GM04503 (cell line): ENCODE results near the gene ANKRD45.
"Not testable (repeated sequence)": the region's sequence is repeated elsewhere in the genome, so short reads cannot be mapped to it uniquely, and the experiment has no call there.

Experiments
- DNase-seq: peaks from one replicate; pipeline ENCODE4 v3.0.0-alpha.2; 2012; ENCODE audit warnings: low read depth

The ANKRD45 gene, protein sequence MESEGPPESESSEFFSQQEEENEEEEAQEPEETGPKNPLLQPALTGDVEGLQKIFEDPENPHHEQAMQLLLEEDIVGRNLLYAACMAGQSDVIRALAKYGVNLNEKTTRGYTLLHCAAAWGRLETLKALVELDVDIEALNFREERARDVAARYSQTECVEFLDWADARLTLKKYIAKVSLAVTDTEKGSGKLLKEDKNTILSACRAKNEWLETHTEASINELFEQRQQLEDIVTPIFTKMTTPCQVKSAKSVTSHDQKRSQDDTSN

DNA sequence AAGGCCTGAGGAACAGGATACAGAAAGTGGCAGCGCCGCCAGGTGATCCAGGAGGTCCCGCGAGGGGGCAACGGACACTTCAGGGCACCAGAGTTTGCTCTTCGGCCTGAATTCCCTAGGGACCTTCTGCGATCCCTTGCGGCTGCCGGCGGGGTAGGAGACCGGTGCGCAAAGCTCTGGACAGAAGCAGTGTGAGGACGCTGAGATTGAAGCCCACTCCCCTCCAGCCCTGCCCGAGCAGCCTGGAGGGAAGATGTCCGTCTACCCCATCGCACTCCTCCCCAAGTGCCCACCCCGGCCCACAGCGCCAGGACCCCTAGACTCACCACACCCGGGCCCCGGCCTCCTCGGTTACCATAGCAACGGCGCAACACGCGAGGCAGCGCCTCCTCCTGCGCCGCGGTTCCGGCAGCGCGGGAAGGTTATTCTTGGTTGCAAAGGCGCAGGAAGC, at the start of gene ANKRD45:
TSS of gene ANKRD45 (minus strand) at position 361 of the 451 bp plus-strand sequence. CDS start 10,433 bp downstream, outside the sequence.
- DNase-seq: no peak

DNA sequence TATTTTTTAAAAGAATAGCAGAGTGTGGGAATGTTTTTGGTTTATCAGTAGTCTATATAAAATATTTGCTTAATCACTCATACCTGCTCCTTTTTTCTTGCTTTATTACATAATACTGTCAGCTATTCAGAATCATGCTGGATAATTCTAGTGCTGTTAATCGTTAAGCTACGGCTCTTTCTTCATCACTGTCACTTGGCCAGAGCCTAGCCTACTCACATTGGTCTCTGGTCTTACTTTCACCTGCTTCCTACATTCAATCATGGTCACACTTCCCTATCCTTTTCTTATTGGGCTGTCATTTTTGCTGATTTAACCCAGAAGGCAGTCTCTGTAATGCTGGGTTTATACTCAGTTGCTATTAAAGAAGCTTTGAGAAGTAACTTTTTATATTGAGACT, 47.6 kb upstream of the ANKRD45 start:
- DNase-seq: no peak

DNA sequence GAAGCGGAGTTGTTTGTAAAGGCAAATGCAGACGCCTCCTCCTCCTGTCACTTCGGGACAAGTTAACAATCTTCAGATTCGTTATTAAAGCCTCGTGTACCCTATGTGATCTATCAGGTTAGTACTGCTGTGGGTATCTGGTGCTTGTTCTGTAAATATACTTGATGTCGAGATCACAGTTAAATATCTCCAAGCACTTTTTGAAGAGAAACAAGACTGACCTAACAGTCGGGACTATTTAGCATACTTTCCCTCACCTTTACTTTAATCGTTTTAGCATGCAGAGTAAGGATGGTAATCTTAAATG, 45.8 kb upstream of the ANKRD45 start:
- DNase-seq: no peak

DNA sequence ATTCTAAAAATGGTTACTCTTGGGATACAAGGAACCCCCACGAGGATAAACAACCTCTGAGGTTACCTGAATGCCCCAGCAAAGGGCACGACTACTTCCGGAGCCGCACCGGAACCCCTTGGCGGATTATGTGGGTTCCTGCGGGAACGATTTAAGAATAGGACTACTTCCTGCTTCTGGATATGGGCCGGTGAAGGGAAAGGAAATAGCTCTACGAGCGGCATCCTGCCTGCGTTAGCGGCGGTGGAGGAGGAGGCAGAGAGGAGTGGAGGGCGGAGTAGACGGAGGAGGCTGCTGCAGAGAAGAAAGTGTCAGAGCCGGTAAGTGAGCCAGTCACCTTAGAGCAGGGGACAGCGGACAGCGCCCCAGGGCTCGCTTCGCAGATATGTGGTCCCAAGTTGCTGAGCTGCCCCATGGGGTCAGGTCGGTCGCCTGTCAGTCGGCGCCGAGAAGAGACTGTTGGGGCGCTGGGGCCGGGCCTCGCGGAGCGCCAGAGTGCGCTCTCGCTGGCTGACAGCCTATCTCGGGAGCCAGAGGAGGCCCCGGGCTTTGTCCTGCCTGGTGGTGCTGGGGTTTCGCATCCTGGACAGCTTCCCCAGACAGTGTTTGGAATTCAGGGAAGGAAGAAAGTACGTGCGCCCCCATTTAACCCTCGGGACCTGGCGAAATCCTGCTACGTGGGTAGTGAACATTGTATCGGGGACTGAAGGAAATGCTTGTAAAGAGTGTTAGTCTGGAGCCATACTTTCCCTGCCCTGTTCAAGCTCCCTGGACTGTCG, 45.3 kb upstream of the ANKRD45 start, which contains the start of gene KLHL20:
TSS of gene KLHL20 (plus strand) at position 223 of the 779 bp plus-strand sequence. CDS start 1,063 bp downstream, outside the sequence.
- peak; percentile 70 for DNase-seq

DNA sequence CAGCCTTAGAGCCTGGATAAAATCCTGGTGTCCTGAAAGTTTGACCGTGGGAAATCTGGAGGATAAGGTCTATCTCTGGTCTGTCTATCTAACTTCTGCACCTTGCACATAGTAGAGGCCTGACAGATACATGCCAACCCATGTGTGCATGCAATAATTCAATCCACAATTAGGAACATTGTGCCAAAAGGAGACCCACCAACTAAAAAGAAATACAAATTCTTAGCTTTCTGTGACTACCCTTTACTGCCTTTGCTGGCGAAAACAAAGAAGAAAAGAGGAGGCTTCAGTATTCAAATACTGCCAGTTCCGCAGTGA, 44.7 kb upstream of the ANKRD45 start:
- DNase-seq: no peak

DNA sequence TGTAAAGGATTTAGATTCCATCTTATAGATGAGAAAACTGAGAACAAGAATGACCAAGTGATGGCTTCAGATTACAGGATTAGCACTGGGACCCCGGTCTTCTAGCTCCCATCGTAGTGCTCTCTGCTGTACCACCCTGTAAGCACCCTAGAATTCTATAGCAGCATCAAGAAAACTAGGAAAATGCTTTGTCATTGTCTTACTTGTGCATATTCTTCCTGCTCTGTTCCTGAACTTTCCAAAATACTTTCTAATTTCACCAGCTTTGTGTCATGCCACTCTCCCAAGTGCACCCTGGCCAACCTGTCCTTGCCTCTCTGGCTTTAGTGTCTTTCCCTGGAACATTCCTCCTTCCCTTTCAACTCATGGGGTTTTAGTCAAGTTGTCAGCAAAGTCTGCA, 39.1 kb upstream of the ANKRD45 start:
- DNase-seq: no peak

DNA sequence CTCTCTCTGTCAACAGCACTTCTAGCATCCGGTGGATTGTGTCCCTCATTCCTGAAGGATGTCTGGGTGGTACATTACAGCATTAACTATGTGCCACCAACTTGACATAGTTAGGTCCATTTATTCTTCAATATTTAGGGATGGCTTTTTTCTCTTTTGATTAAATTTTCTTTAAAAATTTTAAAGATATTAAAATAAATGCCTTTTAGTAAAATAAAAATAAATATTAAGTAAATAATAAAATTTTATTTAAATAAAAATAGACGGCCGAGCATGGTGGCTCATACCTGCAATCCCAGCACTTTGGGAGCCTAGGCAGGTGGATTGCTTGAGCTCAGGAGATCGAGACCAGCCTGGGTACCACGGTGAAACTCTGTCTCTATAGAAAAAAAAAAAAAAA, 35.5 kb upstream of the ANKRD45 start:
- DNase-seq: no peak

DNA sequence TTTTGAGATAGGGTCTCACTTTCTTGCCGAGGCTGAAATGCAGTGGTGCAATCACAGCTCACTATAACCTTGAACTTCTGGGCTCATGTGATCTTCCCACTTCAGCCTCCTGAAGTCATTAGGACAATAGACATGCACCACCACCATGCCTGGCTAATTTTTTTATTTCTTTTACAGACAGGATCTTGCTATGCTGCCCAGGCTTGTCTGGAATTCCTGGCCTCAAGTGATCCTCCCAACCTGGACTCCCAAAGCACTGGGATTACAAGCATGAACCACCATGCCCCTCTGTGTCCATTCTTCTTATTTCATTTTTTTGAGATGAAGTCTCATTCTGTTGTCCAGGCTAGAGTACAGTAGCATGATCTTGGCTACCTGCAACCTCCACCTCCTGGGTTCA, 33.1 kb upstream of the ANKRD45 start:
- DNase-seq: no peak

DNA sequence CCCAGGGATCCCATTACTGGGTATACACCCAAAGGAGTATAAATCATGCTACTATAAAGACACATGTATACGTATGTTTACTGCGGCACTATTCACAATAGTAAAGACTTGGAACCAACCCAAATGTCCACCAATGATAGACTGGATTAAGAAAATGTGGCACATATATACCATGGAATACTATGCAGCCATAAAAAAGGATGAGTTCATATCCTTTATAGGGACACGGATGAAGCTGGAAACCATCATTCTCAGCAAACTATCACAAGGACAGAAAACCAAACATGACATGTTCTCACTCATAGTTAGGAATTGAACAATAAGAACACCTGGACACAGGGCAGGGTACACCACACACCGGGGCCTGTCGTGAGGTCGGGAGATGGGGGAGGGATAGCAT, 31.6 kb upstream of the ANKRD45 start:
- not testable (repeated sequence) for DNase-seq

DNA sequence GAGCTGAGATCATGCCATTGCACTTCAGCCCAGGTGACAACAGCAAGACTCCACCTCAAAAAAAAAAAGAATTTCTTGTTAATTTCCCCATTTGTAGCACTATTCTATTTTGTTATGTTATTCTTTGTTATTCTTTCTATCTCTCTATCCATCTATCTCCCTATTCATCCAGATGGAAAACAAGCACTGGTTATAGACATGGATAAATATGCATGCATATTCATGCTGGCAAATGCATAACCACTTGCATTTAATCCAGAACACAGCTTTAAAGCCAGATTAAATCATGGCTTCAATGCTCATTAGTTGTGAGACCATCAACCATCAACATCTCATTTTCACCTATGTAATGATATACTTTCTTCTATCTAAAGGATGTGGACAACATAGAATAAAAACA, 23.6 kb upstream of the ANKRD45 start:
- DNase-seq: no peak

DNA sequence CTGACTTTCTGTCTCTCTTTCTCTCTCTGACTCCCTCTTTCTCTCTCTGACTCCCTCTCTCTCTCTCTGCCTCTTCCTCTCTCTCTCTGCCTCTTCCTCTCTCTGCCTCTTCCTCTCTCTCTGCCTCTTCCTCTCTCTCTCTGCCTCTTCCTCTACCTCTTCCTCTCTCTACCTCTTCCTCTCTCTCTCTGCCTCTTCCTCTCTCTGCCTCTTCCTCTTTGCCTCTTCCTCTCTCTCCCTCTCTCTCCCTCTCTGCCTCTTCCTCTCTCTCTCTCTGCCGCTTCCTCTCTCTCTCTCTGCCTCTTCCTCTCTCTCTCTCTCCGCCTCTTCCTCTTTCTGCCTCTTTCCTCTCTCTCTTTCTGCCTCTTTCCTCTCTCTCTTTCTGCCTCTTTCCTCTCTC, 18.6 kb upstream of the ANKRD45 start:
- DNase-seq: no peak

DNA sequence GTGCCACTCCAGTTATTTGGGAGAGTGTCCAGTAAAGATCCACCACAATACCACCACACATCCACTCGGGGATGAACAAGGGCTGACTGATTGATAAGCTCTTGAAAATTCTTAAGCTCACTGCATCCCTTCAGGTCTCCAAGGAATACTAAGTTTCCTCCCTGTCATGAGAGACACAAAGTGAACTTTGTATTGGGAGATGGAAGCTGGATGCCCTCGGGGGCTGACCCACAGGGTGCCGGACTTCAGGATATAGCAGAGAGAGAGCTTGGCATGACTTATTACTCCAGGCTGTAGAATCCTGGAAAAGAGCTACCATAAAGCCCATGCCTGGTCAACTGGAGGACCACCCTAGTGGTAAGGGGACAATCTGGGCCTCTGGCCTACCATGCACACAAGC, 15.5 kb upstream of the ANKRD45 start:
- DNase-seq: not testable (repeated sequence)

DNA sequence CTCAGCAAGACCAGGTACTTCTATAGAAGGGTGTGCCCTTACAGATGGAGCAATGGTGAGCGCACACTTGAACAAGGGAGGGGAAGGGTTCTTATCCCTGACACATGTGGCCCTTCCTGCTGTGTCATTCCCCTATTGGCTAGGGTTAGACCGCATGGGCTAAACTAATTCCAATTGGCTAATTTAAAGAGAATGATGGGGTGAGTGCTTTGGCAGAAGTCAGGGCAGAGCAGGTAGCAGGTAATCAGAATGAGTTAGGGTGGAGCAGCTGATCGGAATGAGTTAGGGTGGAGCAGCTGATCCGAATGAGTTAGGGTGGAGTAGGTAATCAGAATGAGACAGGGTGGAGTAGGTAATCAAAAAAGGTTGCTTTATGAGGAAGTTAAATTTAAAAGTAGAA, 14.2 kb upstream of the ANKRD45 start:
- not testable (repeated sequence) for DNase-seq

DNA sequence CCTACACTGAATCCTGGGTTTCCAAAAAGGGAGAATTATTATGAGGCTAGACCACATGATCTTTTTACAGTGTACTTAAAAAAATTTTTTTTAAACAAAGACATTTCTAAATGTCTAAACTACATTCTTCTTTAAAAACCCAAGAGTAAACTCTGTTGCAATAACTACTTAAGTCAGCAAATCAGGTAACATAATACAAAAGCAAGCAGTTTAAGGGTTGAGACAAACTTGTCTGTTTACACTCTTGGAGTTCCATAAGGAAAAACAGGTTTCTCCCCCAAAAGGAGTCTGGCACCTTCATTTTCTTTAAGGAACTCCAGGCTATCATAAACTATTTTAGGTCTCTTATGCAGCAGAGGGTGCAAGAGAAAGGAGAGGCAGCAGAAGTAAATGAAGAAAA, 12.5 kb upstream of the ANKRD45 start:
- no peak for DNase-seq

DNA sequence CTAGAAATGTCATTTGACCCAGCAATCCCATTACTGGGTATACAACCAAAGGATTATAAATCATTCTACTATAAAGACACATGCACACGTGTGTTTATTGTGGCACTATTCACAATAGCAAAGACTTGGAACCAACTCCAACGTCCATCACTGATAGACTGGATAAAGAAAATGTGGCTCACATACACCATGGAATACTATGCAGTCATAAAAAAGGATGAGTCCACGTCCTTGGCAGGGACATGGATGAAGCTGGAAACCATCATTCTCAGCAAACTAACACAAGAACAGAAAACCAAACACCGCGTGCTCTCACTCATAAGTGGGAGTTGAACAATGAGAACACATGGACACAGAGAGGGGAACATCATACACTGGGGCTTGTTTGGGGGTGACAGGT, 10.5 kb upstream of the ANKRD45 start:
- not testable (repeated sequence) for DNase-seq

DNA sequence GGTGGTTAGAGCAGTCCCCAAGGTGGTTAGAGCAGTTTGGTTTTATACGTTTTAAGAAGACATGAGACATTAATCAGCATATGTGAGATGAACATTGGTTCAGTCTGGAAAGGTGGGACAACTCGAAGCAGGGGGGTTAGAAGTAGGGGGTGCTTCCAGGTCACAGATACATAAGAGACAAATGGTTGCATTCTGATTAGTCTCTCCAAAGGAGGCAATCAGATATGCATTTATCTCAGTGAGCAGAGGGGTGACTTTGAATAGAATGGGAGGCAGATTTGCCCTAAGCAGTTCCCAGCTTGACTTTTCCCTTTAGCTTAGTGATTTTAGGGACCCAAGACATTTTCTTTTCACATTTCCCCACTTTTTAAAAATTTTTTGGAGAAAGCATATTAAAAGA, 4.8 kb upstream of the ANKRD45 start:
- not testable (repeated sequence) for DNase-seq

DNA sequence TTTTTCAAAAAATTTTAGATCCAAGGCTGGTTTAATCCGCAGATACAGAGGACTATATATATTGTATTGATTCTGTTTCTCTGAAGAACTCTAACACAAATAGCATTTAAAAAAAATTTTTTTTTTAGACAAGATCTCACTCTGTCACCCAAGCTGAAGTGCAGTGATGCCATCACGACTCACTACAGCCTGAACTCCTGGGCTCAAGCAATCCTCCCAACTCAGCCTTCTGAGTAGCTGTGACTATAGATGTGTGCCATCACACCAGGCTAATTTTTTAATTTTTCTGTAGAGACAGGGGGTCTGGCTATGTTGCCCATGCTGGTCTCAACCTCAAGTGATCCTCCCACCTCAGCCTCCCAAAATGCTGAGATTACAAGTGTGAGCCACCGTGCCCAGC, 3.0 kb downstream of the ANKRD45 start:
- no peak for DNase-seq

DNA sequence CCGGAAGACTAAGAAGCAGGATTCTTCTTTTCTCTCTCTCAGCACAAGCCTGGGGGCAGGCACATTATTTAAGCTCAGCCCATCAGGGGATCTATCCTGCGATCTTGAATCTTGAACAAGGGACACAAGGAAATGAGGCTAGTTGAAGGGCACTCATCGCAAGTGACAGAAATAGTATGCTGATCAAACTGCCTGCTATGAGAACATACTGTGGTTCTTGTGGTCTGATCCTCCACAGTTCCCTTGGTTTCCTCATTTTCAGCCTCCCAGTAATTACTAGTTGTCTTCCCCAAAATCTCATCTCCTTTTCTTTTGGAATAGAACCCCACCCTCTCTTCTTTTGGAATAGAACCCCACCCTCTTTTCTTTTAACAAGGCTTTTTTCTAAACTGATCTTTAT, 6.5 kb downstream of the ANKRD45 start:
- DNase-seq: no peak

DNA sequence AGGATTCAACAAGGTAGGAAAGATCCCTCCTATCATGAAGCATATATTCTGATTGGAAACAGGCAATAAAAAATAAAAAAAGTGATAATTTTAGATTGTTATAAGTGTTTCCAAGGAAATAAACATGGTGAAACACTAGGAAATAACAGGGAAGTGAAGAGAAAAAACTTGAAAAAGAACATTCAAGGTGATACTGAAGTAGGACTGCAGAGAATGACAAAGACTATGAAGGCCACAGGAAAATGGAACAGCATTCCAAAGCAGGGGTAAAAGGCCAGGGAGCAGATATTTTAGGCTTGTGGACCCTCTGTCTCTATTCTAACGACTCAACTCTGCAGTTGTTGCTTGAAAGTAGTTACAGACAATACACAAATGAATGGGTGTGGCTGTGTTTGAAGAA, 7.9 kb downstream of the ANKRD45 start:
- DNase-seq: no peak

DNA sequence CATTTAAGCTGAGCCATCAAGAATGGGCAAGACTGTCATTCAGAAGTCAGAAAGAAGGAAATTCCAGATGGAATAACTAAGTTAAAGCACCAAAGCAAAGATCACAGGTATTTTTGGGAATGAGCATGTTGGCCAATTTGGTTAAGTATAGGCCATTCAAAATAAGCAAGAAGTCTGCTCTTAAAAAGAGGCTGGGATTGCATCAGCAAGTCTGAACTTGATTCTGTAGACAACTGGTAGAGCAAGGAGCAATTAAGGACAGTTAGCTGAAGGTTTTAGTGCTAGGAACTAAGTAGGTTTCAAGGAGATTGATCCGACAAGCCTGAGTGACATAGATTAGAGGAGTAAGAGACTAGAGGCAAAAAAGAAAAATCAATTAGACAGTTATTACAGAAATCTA, 8.4 kb downstream of the ANKRD45 start:
- no peak for DNase-seq

DNA sequence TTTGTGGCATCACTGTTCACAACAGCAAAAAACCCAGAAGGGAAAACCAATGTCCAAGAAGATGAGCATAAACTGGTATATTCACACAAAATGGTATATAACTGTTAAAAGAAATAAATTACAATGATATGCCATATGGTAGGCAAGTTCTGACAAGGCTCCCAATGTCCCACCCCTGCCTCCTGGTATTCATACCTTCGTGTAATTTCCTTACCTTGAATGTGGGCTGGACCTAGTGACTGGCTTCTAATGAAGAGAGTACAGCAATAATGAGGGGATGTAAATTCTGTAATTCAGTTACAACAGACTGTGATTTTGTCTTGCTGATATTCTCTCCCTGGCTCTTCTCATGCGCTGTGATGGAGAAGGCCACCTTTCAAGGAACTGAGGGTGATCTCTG, 9.3 kb downstream of the ANKRD45 start:
- DNase-seq: no peak

DNA sequence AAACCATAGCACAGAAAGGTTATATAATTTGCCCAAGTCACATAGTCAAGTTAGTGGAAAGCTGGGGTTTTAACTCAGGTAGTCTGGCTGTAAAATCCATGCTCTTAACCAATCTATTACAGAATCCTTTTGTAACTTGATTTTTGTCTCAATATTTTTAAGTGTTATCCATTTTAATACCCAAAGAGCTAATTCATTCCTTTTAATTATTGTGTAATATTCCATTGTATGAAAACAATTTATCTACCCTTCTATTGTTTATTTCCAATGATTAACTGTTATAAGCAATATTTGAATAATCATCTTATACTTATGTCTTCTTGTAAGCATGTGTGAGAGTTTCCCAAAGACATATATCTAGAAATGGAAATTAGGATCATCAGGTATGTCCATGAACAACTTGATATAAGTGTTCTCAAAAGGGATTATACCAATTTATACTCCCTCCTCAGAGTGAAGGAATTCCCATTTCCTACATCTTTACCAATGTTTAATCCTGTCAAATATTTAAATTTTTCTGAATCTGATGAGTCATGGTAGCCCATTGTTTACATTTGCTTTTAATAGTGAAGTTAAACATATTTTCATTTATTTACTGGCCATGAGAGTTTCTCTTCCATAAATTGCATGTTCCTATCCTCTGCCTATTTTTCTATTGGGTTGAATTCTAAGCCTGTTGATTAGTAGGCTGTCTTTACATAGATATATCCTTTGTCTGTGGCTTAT, 20.6 kb downstream of the ANKRD45 start:
- DNase-seq: no peak

DNA sequence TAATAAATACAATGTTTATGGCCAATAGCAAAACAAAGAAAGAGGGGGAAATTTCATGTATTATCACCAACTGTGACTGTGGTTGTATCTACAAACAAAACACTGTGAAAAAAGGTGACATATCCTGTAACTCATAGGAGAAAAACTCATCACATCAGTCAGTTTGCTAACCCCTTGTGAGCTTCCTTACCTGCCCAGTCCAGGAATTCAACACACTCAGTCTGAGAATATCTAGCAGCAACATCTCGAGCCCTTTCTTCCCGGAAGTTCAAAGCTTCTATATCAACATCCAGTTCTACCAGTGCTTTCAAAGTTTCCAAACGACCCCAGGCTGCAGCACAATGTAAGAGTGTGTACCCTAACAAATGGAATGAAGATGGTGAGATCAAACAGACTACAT, 23.0 kb downstream of the ANKRD45 start:
- DNase-seq: no peak
